HG02798 (cell line): ENCODE results near the gene SNAP29.
A peak's percentile ranks its signal among the peaks of the same experiment; 100 is the strongest.
"Not testable (repeated sequence)": the region's sequence is repeated elsewhere in the genome, so short reads cannot be mapped to it uniquely, and the experiment has no call there.

ENCODE experiments used
- ATAC-seq: cut with Tn5 transposase; IDR thresholded peaks from one replicate; pipeline ENCODE4 v1.9.1; 2021; ENCODE audit warnings: mild to moderate bottlenecking; ENCODE audit not compliant: unreplicated experiment, poor library complexity

The SNAP29 gene

GRCh38 chr22:20834206-20834605 is 24.6 kb upstream of the SNAP29 start:
- ATAC-seq, result no peak

DNA sequence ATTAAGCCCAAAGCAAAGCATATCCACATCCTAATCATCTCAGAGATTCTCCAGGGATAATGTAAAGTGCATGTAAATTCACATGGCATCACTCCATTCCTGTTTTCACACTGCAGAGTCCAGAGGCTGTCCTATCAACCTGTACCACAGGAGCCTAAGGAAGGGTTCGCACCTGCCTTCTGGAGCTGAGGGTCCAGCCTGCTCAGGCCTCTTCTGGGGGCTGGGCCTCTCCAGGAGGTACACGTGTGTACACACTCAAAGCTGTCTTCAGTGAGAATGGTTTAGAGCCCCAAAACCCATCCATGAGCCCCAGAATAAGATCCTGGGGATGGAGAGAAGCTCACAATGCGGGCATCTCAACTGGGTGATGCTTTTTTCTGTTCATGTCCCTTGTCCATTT is 24.1 kb upstream of the SNAP29 start:
- ATAC-seq, result no peak

GRCh38 chr22:20836987-20837823 is 21.6 kb upstream of the SNAP29 start:
- ATAC-seq, result no peak

DNA sequence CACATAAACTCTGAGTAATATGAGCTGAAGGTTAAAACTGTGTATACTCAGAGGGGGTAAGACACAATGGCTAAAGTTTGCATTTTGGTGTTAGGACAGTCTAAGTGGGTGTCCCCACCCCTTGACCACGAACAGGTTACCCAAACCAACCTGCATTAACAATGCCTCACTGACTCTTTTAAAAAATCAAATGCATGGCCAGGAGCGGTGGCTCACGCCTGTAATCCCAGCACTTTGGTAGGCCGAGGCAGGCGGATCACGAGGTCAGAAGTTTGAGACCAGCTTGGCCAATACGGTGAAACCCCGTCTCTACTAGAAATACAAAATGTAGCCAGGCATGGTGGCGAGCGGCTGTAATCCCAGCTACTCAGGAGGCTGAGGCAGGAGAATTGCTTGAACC is 19.5 kb upstream of the SNAP29 start:
- ATAC-seq, result not testable (repeated sequence)

DNA sequence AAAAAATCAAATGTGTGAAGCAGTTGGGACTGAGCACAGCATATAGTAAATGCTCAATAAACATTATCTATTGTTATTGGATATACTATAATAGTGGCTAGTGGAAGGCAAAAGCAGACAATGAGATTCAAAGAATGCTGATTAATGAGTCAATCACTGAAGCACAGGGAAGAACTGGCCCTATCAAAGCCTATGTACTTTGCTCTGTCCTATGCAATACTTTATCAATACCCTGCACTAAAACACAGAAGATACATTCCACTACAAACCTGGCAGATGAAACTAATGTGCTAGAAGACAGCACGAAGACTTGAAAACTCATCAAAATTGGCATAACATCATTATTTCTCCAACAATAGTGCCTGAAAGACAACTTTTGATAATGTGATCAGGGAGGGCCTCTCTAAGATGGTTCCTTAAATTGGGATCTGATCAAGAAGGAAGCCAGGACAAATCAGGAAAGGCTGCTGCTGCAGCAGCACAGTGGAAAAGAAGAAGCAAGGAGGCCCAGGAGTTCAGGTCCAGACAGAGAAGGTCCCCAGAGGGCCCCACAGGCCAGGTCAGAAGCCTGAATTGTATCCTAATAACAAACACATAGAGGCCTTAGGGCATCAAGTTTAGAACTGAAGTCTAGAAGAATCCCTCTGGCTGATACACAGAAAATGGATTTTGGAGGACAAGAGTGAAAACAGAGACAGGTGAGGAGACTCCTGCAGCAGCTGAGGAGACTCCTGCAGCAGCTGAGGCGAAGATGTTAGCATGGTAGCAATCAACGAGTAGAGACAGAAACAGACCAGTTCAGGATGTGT is 18.8 kb upstream of the SNAP29 start:
- ATAC-seq, result no peak

DNA sequence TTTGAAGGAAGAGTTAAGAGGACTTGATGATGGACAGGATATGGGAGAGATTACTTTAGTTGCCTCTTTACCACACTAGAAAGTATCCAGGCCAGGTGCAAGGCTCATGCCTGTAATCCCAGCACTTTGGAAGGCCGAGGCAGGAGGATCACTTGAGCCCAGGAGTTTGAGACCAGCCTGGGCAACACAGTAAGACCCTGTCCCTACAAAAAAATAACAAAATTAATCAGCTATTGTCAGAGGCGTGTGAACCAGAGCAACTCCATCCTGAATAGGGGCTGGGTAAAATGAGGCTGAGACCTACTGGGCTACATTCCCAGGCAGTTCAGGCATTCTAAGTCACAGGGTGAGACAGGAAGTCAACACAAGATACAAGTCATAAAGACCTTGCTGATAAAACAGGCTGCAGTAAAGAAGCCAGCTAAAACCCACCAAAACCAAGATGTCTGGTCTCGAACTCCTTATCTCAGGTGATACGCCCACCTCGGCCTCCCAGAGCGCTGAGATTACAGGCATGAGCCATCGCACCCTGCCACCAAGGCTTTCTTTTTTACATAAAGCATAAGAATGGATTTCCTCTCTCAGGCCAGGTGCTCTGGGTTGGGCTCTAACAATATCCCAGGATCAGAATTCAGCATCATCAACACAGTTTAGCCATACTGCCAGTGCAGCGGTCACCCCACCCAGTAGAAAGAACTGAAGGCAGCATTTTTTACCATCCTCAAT is 18.0 kb upstream of the SNAP29 start:
- ATAC-seq, result no peak

- ATAC-seq, result no peak
Measured at GRCh38 chr22:20843501-20843900, 15.3 kb upstream of the SNAP29 start.

GRCh38 chr22:20844055-20845037 is 14.5 kb upstream of the SNAP29 start:
- ATAC-seq, result no peak

GRCh38 chr22:20847318-20847822 is 11.4 kb upstream of the SNAP29 start:
- ATAC-seq, result no peak

- no peak for ATAC-seq
Measured at GRCh38 chr22:20852076-20852475, 6.7 kb upstream of the SNAP29 start.

GRCh38 chr22:20852503-20852902 is 6.3 kb upstream of the SNAP29 start:
- no peak for ATAC-seq

GRCh38 chr22:20853236-20853660 is 5.6 kb upstream of the SNAP29 start:
- ATAC-seq, result no peak

DNA sequence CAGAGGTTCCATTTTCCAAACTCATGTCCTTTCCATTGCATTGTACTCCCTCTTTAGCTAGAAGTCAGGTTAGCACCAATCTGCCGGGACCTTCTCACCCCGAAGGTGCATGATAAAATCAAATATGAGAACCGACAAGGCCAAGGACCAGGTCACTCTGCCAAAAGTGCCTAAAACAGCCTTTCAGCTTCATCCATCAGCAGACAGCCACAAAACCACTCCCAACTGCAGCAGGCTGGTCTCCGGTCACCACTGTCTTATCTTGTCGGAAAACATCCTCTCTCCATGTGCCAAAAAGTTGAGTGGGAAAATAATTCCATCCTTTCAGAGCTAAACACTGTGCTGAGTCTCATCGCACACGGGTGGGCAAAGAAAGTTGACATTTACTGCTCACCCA is 1.6 kb upstream of the SNAP29 start:
- no peak for ATAC-seq

DNA sequence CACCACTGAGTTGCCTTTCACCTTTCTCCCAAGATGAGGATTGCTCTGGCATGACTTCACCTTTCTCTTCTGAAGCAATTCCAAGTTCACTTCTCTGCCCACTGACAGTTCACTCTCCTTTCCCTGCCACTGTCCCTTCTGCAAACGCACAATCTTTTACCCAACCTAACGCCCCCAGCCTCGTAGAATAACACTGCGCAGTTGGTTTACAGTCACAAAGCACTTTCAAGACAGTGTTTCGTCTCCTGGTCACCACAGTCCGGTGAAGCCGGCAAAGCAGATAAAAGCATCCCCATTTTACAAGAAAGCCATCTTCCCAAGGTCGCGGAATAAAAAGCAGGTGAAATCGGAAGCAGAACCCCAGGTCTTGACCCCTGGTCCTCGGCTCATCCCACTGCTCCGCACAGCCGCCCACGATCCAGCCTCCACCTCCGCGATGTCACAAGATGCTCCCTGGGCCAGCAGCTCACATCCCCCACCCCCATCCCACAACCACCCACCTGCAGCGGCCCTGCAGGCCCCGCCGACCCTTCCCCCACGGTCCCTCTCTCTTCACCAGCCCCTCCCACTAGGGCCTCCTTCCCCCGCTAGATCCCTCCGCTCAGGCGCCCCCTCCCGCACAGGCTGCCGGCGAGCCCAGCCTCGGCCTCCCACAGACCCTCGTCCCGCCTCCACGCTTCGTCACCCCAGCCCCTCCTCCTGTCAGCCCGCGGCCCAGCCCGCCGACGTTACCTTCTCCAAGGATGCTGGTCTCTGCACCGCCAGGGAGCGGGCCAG is 781 bp upstream of the SNAP29 start:
- peak; percentile 54 for ATAC-seq

DNA sequence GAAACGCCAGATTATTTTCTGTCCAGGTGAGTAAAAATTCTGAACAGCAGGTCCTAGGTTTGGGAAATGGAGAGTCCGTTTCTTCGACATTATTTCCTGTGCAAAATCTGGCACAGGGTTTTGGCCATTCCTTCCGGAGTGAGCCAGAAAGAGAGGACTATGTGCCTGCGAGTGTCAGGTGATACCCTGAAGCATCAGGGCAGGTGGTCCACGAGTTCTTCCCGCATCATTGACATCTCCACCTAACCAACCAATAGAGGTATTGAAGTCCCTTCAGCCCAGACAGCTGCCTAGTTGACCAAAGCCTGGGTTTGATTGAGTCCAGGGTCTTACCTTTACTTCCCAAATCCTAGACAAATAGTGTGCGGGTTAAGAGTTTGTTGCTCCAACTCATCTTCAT is 808 bp downstream of the SNAP29 start:
- ATAC-seq, result no peak

DNA sequence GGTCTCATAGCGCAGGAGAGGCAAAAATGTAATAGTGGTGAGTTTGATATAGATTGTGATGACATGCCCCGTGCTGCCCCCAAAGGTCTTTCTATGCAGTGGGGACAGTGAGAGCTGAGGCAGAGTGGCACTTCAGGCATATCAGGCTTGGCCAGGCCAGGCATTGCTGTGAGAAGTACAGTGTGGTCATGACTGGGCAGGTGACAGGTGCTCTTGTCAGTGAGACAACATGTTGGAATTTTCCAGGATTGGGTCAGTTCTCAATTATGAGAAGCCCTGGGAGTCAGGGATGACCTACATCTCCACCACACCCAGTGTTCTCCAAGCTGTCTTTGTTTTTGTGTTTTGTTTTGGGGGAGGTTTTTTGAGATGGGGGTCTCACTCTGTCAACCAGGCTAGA is 3.7 kb downstream of the SNAP29 start:
- no peak for ATAC-seq

DNA sequence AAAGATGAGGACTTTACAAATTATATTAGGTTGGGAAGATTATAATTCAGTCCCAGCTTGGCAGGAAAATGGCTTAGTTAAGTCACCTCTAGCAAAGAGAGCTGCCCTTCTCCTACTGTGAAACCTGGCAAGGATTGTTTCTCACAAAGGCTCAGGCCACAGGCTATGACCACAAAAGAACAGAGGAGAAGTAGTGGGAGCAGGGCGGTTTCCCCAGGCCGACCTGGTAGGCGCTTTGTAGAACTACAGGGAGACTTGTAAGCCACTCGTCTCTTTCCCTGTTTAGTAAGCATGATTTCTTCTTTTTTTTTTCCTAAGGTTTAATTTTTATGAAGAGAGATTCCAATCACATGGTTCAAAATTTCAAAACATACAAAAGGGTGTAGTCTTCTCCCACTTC is 4.6 kb downstream of the SNAP29 start:
- no peak for ATAC-seq

DNA sequence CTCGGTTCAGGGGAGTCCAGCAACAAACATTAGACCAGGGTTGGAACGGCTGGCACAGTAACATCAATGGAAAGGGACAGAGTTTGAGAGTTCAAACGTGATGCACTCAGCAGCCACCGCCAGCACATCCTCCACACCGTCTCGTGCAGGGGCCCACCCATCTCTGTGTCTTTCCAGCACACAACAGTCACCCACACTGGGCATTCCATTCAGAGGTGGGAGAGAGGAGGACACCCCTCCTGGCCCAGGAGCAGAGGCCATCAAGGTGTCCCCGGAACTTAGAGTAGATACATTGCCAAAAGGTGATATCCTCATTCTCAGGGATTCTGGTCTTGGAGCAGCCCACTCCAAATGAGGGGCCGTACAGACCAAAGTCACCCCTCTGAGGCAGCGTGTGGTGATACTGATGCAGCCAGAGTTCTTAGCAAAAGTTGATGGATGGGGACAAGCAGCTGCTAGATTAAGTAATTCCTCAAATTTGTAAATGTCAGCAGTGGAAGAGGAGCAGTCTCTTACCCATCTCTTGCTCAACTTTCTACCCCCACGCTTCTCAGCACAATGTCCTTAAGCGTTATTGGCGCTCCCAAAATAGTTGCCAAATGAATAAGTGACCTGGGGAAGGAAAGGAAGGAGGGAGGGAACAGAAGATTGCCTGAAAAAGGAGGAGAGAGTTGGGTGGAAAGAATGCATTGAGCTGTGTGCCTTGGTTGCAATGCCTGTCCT is 5.5 kb downstream of the SNAP29 start:
- no peak for ATAC-seq
